Measurements from ENCODE around the gene NMS.

NMS gene

DNA sequence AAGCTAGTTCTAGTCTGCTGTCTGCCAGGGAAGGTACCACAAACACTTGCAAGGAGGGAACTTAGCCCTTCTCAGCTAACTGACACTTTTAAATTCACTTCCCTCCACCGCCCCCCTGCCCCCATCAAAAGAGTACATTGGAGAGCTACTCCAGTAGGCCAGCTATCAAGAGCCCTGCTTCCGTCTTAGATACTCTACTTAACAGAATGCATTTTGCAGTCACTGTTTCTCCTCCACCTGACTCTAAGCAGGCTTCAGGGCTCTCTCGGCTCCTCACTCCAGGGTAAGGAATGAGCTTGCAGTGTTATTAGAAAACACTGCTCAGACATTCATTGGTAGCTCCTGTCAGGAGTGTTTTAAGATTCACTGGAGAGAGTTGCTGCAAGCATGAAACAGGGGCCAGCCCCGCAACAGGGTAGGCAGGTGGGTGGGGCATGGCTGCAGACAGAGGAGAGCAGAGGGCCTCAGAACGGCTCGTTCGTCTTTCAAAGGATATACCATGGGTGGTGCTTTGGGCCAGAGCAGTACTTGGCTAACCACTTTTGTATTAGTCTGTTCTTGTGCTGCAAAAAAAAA, 57.2 kb downstream of the NMS start:
- Histone ChIP-seq H3K27me3 (ENCODE audit: insufficient read depth, low read depth, severe bottlenecking) (peaks cover 4% of the 10 kb centered on the region), H3K4me3 (ENCODE audit: low read depth, low read length) (no peak overlapping the region), H3K27ac (no peak overlapping the region), H3K36me3 (no peaks in the 10 kb centered on the region), H3K9me3 (ENCODE audit: severe bottlenecking) (no peaks in the 10 kb centered on the region)
- DNase-seq: no peak
- TF ChIP-seq CTCF (IDR thresholded peaks at IDR 0.05; ENCODE audit: low read depth, low read length): no peak

DNA sequence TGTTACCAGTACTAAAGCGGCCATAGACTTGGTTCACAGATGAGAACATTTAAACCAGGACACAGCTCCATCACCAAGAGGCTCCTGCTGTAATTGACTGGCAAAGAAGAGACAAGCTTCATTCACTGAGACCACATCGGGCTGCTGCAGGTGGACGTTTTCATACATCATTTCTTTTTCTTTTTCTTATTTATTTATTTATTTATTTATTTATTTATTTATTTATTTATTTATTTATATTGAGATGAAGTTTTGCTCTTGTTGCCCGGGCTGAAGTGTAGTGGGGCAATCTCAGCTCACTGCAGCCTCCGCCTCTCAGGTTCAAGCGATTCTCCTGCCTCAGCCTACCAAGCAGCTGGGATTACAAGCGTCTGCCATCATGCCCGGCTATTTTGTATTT, 58.9 kb downstream of the NMS start:
- Histone ChIP-seq H3K4me3 (ENCODE audit: low read depth, low read length) (no peak overlapping the region), H3K9me3 (ENCODE audit: severe bottlenecking) (no peaks in the 10 kb centered on the region), H3K27me3 (ENCODE audit: insufficient read depth, low read depth, severe bottlenecking) (peaks cover 4% of the 10 kb centered on the region), H3K27ac (no peak overlapping the region), H3K36me3 (no peaks in the 10 kb centered on the region)
- no peak for TF ChIP-seq CTCF (IDR thresholded peaks at IDR 0.05; ENCODE audit: low read depth, low read length)
- no peak for DNase-seq

DNA sequence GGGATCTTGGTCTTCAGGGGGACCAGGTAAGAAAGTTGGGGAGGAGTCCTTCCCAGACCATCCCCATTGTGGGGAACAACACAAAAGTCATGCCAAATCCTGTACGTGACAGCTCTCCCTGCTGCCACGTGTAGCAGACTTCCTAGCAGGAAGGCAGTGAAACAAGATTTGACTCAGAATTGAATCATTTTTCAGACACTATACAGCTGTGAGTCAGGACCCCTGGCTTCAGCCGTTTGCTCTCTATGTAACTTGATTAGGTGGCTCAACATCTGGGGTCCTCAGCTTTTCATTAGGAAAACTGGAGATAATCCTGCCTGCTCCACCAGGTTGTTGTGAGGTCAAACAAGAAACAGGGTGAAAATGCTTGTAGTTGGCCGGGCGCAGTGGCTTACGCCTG, 59.6 kb downstream of the NMS start:
- TF ChIP-seq CTCF (IDR thresholded peaks at IDR 0.05; ENCODE audit: low read depth, low read length): no peak

More for the DNA sequence above, 59.6 kb downstream of the NMS start:
- Histone ChIP-seq H3K27me3 (ENCODE audit: insufficient read depth, low read depth, severe bottlenecking) (peaks cover 4% of the 10 kb centered on the region), H3K27ac (no peak overlapping the region), H3K4me3 (ENCODE audit: low read depth, low read length) (no peak overlapping the region), H3K36me3 (no peaks in the 10 kb centered on the region), H3K9me3 (ENCODE audit: severe bottlenecking) (no peaks in the 10 kb centered on the region)
- no peak for DNase-seq
